HFF-Myc (cell line): ENCODE measurements around the gene F8A2.
"Not testable (repeated sequence)": the region's sequence is repeated elsewhere in the genome, so short reads cannot be mapped to it uniquely, and the experiment has no call there.

Experiments used
- DNase-seq: peaks from one replicate; pipeline ENCODE4 v3.0.0-alpha.2; 2011; ENCODE audit warnings: low read depth; ENCODE audit errors: extremely low read depth
- H3K4me3 ChIP-seq: replicated peaks from 2 replicates; pipeline ENCODE4 v1.5.1; 2011; ENCODE audit warnings: low read depth, mild to moderate bottlenecking, control low read depth, low read length
- CTCF ChIP-seq: IDR thresholded peaks from 2 replicates; pipeline ENCODE4 v1.5.1; 2012; ENCODE audit warnings: mild to moderate bottlenecking, low read depth, low read length, control low read depth; ENCODE audit errors: missing control alignments

The F8A2 gene

GRCh38 chrX:155381843-155382528 lies at the start of gene F8A2:
F8A2 (plus strand) TSS chrX:155382095; CDS start chrX:155382115, 20 bp downstream.
- DNase-seq, H3K4me3 ChIP-seq: not testable (repeated sequence)

DNA sequence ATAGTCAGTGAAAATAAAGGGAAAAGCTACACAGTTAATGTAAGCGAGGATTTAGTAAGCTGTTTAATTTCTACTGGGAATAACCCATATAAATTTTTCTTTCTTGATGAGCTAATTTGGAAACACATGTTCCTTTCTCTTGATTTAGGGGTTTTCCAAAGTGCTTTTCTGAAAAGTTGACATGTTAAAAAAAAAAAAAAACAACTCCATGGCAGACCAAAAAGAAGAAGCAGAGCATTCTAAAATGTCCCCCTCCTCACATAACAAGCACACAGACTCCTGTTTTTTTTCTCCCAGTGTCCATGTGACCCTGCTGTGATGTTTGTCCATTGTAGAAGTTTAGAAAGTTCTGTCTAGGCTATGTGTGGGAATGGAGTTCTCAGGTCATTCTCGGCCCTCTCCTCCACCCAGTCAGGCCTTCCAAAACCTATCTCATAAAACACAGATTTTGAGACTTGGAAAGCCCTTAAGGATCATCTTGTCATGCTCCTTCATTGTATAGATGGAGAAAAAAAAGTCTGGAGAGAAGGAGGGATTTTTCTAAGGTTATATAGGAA lies 48.3 kb upstream of the F8A2 start:
- H3K4me3 ChIP-seq: no peak overlapping the region
- no peak for TF ChIP-seq CTCF
- DNase-seq: no peak

DNA sequence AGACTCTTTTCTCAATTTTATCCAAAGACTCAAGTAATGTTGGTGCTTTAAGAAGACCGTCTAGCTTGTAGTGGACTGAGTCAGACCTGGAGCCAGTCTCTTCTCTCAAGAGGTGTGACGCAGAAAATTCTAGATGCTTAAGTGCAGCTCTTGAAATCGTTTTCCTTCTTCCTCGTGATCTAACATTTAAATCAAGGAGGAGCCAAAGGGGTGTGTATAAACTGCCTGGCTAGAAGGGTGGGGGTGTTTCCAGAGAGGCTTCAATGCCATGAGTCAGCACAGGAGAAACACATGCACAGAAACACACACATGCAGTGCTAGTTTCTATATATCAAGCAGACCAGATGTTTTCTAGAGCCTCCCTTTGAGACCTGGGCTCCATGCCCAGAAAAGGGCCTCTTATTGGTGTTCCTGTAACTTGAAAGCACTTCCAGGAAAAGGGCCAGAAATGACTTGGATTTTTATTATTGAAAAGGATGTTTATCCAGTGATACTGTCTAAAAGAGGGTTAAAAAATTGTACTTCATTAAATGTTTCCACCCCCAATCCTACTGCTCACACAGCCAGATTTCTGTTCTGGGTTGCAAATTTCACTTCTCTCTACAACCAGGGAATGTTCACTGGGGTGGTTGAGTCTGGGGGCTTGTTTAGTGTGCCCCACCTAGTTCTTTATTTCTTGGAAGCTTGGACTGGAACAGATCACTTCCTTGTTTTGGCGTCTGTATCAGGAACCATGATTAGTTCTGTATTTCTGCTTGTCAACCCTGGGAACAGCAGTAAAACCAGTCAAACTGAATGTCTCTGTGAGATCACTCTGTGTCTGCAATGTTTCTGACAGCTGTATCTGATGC lies 47.2 kb upstream of the F8A2 start, which contains the start of gene CLIC2:
Gene CLIC2, minus strand, starts transcription at position 129 of the 851 bp plus-strand sequence. CDS start 187 bp downstream, outside the sequence.
- H3K4me3 ChIP-seq: no peak within 1 kb of the TSS
- peak; percentile 81 for DNase-seq

DNA sequence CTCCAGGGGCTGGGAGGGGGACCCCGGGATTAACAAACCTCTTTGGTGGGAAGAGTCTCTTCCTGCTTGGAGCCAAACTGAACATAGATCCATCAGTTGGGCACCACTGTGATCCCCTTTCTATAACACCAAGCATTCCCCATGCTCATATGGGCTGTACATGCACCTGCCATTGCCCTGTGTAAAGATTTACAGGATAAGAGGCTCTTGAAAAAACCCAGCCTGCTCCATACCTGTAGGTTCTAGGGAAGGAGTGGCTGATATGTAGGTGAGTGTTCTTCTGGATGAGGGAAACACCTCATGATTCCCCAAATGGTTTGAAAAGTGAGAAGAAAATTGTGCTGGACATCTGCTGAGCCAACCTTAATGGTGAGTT lies 46.6 kb upstream of the F8A2 start:
- DNase-seq, H3K4me3 ChIP-seq: not testable (repeated sequence)

More for the DNA sequence above, 47.2 kb upstream of the F8A2 start, which contains the start of gene CLIC2:
- no peak for TF ChIP-seq CTCF

- not testable (repeated sequence) for DNase-seq, H3K4me3 ChIP-seq
Measured at GRCh38 chrX:155345689-155346088, 36.2 kb upstream of the F8A2 start.

DNA sequence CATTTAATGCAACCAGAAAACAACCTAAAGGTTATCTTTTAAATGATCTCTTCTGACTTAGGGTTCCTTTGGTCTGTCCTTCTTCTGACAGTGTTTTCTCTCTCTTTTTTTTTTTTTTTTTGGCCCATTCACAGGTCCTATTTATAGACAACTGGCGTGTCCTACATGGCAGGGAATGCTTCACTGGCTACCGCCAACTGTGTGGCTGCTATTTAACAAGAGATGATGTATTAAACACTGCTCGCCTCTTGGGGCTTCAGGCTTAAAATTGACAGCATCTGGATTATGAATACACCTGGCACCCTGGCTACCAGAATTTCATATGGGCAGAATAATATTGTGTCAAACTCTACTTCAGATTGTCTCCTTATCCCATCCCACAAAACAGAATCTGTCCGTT lies 32.4 kb upstream of the F8A2 start:
- not testable (repeated sequence) for DNase-seq, H3K4me3 ChIP-seq

DNA sequence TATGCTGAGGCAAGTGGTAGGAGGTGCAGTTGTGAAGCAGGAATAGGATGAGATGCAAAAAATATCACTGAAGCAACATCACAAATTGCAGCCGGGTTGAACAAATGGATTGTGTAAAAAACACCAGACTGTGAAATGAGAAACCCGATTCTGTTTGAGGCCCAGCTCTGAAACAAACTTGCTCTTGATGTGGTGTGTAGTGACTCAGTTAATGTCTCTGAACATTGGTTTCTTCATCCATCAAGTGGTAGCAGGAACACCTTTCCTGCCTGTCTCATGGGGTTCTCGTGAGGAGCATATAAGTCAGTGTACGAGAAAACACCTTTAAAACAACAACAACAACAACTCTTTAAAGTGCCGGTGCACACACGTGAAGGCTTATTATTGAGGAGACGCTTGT lies 18.2 kb upstream of the F8A2 start:
- not testable (repeated sequence) for DNase-seq, H3K4me3 ChIP-seq

- not testable (repeated sequence) for DNase-seq, H3K4me3 ChIP-seq
Measured at GRCh38 chrX:155373777-155374458, 8.0 kb upstream of the F8A2 start.

GRCh38 chrX:155379802-155380201 lies 2.1 kb upstream of the F8A2 start:
- not testable (repeated sequence) for DNase-seq, H3K4me3 ChIP-seq

DNA sequence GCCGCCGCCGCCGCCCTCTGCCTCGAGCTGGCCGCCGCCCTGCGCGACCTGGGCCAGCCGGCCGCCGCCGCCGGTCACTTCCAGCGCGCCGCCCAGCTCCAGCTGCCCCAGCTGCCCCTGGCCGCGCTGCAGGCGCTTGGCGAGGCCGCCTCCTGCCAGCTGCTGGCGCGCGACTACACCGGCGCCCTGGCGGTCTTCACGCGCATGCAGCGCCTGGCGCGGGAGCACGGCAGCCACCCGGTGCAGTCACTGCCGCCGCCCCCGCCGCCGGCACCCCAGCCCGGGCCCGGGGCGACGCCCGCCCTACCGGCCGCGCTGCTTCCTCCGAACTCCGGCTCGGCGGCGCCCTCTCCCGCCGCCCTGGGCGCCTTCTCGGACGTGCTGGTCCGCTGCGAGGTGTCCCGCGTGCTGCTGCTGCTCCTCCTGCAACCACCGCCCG lies 653 bp downstream of the F8A2 start:
- DNase-seq, H3K4me3 ChIP-seq: not testable (repeated sequence)

GRCh38 chrX:155389634-155390033 lies 7.7 kb downstream of the F8A2 start:
- no peak for DNase-seq
- no peak for TF ChIP-seq CTCF
- H3K4me3 ChIP-seq: no peak overlapping the region

- not testable (repeated sequence) for H3K4me3 ChIP-seq, DNase-seq
Measured at GRCh38 chrX:155394747-155395276, 12.9 kb downstream of the F8A2 start.
